ENCODE data around the gene PRKCE. TPM values are rescaled to one million over a fixed set of nuclear protein-coding genes. Genes with fewer than 3 reads are reported as not detected.

The PRKCE gene
- total RNA-seq, 4 donors from 2014 or later = 20.0 to 29.7 (median 25.2) TPM

DNA sequence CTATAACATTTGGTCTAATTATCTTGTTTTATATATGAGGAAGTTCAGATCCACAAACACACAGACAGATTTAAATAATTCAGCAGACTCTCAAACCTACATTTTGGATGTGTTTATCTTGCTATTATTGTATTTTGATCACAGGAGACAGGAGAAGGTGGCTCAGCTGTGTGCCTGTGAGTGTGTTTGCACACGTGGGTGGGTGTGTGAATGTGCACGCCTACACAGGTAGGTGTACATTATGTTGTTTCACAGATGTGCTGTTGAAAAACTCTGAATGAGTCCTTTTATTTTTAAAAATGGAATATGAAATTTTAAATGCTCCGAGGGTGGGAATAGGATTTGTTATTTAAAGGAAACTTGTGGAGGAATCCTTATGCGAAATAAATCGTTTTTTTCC is 183.4 kb downstream of the PRKCE start:
- no peak for TF ChIP-seq POLR2A (IDR thresholded peaks at IDR 0.05)
- TF ChIP-seq, protein P1, sequence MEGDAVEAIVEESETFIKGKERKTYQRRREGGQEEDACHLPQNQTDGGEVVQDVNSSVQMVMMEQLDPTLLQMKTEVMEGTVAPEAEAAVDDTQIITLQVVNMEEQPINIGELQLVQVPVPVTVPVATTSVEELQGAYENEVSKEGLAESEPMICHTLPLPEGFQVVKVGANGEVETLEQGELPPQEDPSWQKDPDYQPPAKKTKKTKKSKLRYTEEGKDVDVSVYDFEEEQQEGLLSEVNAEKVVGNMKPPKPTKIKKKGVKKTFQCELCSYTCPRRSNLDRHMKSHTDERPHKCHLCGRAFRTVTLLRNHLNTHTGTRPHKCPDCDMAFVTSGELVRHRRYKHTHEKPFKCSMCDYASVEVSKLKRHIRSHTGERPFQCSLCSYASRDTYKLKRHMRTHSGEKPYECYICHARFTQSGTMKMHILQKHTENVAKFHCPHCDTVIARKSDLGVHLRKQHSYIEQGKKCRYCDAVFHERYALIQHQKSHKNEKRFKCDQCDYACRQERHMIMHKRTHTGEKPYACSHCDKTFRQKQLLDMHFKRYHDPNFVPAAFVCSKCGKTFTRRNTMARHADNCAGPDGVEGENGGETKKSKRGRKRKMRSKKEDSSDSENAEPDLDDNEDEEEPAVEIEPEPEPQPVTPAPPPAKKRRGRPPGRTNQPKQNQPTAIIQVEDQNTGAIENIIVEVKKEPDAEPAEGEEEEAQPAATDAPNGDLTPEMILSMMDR (IDR thresholded peaks at IDR 0.05) = no peak
- H3K4me1 ChIP-seq = peaks cover 0 to 2% (median 0%) of the 10 kb centered on the region in 4 donors
- no peaks in the 10 kb centered on the region for H3K27me3 ChIP-seq
- H3K36me3 ChIP-seq = no peaks in the 10 kb centered on the region
- peaks cover 0 to 8% (median 0%) of the 10 kb centered on the region in 4 donors for H3K9me3 ChIP-seq
- no peak overlapping the region for H3K4me3 ChIP-seq
- H3K27ac ChIP-seq = no peak overlapping the region
- DNase-seq = no peak

DNA sequence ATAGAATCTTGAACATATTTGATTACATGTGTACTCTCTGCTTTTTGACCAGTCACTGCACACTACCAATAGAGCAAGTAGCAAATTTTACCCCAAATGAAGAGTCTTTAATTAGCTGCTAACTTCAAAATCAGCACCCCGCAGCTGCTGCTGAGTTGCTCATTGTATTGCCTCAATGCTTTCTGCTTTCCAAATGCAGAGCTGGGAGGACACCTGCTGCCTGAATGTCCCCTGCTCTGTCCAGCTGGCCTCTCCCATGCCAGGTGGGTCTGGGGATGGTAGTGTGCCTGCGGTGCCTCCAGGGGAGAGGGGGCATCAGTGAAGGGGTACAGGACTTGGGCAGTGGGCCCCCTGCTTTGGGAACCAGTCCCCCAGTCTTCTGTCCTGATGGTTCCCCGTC is 184.8 kb downstream of the PRKCE start:
- no peaks in the 10 kb centered on the region for H3K9me3 ChIP-seq
- peak overlapping the region in 1 of 4 donors; percentile 55 for H3K27ac ChIP-seq
- peaks cover 0 to 2% (median 0%) of the 10 kb centered on the region in 4 donors for H3K4me1 ChIP-seq
- DNase-seq = no peak
- H3K36me3 ChIP-seq = no peaks in the 10 kb centered on the region
- TF ChIP-seq POLR2A (IDR thresholded peaks at IDR 0.05) = no peak
- TF ChIP-seq, protein P1 (IDR thresholded peaks at IDR 0.05) = no peak
- no peaks in the 10 kb centered on the region for H3K27me3 ChIP-seq
- no peak overlapping the region for H3K4me3 ChIP-seq

DNA sequence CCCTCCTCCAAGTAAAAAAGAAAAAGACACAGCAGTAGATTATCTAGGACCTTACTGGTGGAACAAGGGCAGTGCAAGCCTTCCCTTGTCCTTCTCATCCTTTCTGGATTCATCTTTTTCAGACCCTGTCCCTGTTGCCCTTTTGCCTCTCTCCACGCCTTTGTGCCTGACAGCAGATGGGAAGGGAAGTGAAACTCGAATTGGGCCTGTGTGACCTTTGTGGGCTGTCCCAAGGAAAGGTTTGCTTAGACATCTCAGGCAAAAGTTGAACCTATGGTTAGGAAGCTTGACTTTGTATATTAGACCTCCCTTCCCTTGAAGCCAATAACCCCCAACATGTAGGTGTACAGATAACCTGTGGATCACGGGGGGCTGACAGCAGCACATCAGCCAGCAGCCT is 185.3 kb downstream of the PRKCE start:
- H3K36me3 ChIP-seq = no peaks in the 10 kb centered on the region
- peak overlapping the region in 1 of 4 donors; percentile 55 for H3K27ac ChIP-seq
- TF ChIP-seq POLR2A (IDR thresholded peaks at IDR 0.05) = no peak
- TF ChIP-seq, protein P1 (IDR thresholded peaks at IDR 0.05) = no peak
- peaks cover 0 to 2% (median 0%) of the 10 kb centered on the region in 4 donors for H3K4me1 ChIP-seq
- no peak overlapping the region for H3K4me3 ChIP-seq
- no peaks in the 10 kb centered on the region for H3K9me3 ChIP-seq
- no peaks in the 10 kb centered on the region for H3K27me3 ChIP-seq
- peak in 2 of 3 donors; percentile 60 to 63 for DNase-seq

DNA sequence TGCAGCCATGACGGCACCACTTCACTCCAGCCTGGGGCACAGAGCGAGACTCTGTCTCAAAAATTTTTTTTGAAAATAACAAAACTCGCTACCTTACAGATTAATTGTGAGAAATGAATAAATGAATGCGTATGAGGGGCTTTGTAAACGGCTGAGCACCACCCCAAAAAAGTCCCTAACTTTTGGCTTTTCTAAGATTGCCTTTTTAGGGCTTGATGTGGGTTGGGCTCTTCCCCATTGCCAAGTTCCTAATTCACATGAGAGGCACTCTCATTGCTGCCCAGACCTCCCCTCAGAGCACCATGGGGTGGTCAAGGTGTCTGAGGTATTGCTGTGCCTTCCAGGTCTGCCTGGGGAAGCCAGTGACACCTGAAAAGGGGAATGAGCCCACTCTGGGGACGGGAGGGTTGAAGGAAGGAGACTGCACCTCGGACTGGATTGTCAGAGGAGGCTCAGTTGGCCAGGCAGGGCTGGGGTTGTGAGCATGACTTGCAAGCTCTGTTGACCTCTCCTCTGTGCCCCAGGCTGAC is 186.4 kb downstream of the PRKCE start:
- H3K4me1 ChIP-seq = peaks cover 0 to 2% (median 0%) of the 10 kb centered on the region in 4 donors
- peak overlapping the region in 1 of 4 donors; percentile 55 for H3K27ac ChIP-seq
- no peaks in the 10 kb centered on the region for H3K27me3 ChIP-seq
- no peak overlapping the region for H3K4me3 ChIP-seq
- no peak for DNase-seq
- TF ChIP-seq POLR2A (IDR thresholded peaks at IDR 0.05) = no peak
- TF ChIP-seq, protein P1 (IDR thresholded peaks at IDR 0.05) = no peak
- H3K36me3 ChIP-seq = no peaks in the 10 kb centered on the region
- H3K9me3 ChIP-seq = no peaks in the 10 kb centered on the region

DNA sequence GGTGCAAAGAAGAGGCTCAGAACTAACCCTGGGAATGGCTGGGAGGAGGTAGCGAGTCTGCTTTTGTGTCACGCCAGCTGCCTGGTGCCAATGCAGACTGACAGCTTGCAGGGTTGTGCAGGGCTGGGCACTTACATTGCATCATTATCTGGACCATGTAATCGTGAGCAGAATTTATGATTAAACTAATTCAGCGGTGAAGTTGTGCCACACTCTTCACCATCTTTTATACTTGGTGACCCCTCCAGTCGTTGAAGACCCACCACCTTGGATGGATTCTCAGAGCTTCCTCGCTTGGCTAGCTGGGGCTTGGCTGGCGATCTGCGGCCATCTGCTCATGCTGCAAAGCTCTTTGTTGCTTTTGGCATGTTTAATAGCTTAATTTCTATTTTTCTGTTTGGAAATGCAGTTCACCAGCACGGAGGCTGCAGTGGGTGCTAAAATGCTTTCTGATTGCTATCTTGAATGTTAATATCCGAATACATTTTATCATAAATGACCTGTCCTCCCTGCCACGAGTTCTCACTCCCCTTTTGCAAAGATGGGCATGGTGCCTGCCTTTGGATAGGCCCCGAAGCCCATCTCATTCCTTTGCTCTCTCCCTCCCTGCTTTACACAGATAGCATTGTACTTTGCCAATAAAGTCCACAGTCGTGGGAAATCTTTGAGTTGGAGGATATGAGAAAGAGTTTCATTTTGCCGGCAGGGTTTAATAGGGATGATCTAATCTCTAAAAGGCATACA is 188.2 kb downstream of the PRKCE start:
- Histone ChIP-seq H3K27ac (no peak overlapping the region), H3K36me3 (no peaks in the 10 kb centered on the region), H3K4me3 (no peak overlapping the region), H3K27me3 (no peaks in the 10 kb centered on the region), H3K4me1 (peaks cover 0 to 2% (median 0%) of the 10 kb centered on the region in 4 donors), H3K9me3 (no peaks in the 10 kb centered on the region)
- TF ChIP-seq, protein P1 (IDR thresholded peaks at IDR 0.05) = no peak
- no peak for TF ChIP-seq POLR2A (IDR thresholded peaks at IDR 0.05)
- DNase-seq = no peak
